Left kidney (tissue), 2 donors: ENCODE data around the gene BICD2. TPM values are rescaled to one million over a fixed set of nuclear protein-coding genes. Genes with fewer than 3 reads are reported as not detected.

ENCODE experiments used
- DNase-seq: peaks from one replicate; pipeline ENCODE4 v3.0.0-alpha.2; 2013
- polyA plus RNA-seq: library from polyadenylated mRNA; unstranded; fragments of 120-200 nt; gene quantifications from one replicate; pipeline ENCODE4 v1.2.1, GENCODE V29; 2013; ENCODE audit not compliant: insufficient read length

Gene BICD2
- polyA plus RNA-seq, 1 donor = 29.3 TPM

- no peak for DNase-seq
Observed at GRCh38 chr9:92728831-92729734, 35.5 kb downstream of the BICD2 start.

- DNase-seq = no peak
Observed at GRCh38 chr9:92727716-92728700, 36.6 kb downstream of the BICD2 start.

- no peak for DNase-seq
Observed at GRCh38 chr9:92726971-92727715, 37.5 kb downstream of the BICD2 start.

GRCh38 chr9:92726348-92726747, 38.3 kb downstream of the BICD2 start:
- no peak for DNase-seq

GRCh38 chr9:92725766-92726165, 38.9 kb downstream of the BICD2 start:
- no peak for DNase-seq

GRCh38 chr9:92725266-92725545, 39.4 kb downstream of the BICD2 start:
- DNase-seq = no peak

- DNase-seq = no peak
Observed at GRCh38 chr9:92724528-92725265, 39.9 kb downstream of the BICD2 start.

GRCh38 chr9:92723801-92724323, 40.8 kb downstream of the BICD2 start:
- no peak for DNase-seq

- DNase-seq = no peak
Observed at GRCh38 chr9:92723299-92723625, 41.4 kb downstream of the BICD2 start.

- DNase-seq = no peak
Observed at GRCh38 chr9:92722386-92723298, 42.0 kb downstream of the BICD2 start.

- DNase-seq = no peak
Observed at GRCh38 chr9:92721548-92721947, 43.1 kb downstream of the BICD2 start.

GRCh38 chr9:92720807-92721535, 43.7 kb downstream of the BICD2 start:
- no peak for DNase-seq

- DNase-seq = no peak
Observed at GRCh38 chr9:92720209-92720765, 44.3 kb downstream of the BICD2 start.

- DNase-seq = no peak
Observed at GRCh38 chr9:92719028-92719647, 45.5 kb downstream of the BICD2 start.

- DNase-seq = no peak
Observed at GRCh38 chr9:92718086-92719001, 46.3 kb downstream of the BICD2 start.

- no peak for DNase-seq
Observed at GRCh38 chr9:92717201-92718085, 47.2 kb downstream of the BICD2 start.

- peak; percentile 55 for DNase-seq
Observed at GRCh38 chr9:92716557-92716956, 48.1 kb downstream of the BICD2 start.
